Tibial nerve (tissue), 4 donors: ENCODE results near the gene MAMLD1.

Source experiments
- CTCF ChIP-seq, 5 experiments: fragments of 200-600 bp in 3 of 5; fragments of 450-650 bp in 2 of 5; sonication (generic) in 3 of 5; IDR thresholded peaks; one replicate each; pipeline ENCODE4 v1.5.1; 2016 to 2019; ENCODE audit warnings: antibody characterized with exemption in 5 of 5, mild to moderate bottlenecking in 3 of 5, moderate library complexity in 2 of 5
- EP300 ChIP-seq, 2 donors: sonication (generic); formaldehyde crosslinking; IDR thresholded peaks; one replicate each; pipeline ENCODE4 v1.6.1; 2017; ENCODE audit warnings: antibody characterized with exemption in 2 of 2, mild to moderate bottlenecking in 1 of 2
- POLR2A ChIP-seq, 2 donors: fragments of 450-650 bp; IDR thresholded peaks; one replicate each; pipeline ENCODE4 v1.6.1; 2017; ENCODE audit warnings: antibody characterized with exemption in 2 of 2, mild to moderate bottlenecking in 2 of 2, moderate library complexity in 2 of 2

GRCh38 chrX:150334981-150335380 is 28.1 kb upstream of the MAMLD1 start:
- TF ChIP-seq CTCF (IDR thresholded peaks at IDR 0.05): no peak
- no peak for TF ChIP-seq POLR2A (IDR thresholded peaks at IDR 0.05)
- TF ChIP-seq EP300 (IDR thresholded peaks at IDR 0.05): no peak
